Measurements from ENCODE around the gene SPPL2B. TPM values are rescaled to one million over a fixed set of nuclear protein-coding genes. Genes with fewer than 3 reads are reported as not detected.

SPPL2B gene
- total RNA-seq, 4 donors from 2014 or later: 196 to 448 (median 270) TPM

DNA sequence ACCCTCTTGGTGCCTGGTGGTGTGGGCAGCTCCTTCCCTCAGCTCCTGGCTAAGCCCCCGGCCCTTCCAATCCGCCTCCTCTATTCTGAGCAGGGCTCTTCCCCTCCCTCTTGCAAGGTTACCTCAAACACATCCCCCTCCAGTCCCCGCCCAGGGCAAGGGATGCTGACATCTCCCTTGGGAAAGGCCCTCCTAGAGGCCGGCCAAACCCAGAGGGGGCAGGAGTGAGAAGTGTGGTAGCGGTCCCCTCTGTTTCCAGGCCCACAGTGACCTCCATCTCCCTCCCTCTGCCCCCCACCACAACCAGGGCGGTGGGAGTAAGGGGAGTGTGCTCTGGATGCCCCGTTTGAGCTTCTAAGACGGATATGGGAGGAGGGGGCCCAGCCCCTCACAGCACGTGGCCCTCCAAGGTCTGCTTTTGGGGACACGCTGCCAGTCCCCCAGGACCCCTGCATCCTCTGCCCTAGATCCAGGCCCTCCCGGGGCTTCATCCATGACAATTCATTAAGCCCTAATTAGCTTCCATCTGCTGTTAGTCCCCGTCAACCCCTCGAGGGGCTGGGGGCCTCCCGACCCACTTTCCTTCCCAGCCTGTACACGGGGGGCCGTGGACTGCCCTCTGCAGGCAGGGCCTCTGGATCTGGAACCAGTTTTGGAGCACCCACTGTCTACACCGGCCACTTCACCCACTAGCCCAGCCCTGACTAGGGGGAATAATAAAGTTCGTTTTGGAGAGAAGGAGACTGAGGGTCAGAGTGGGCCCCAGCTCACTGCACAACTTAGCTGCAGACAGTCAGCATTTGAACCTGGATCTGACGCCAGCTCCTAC, 22.8 kb upstream of the SPPL2B start:
- DNase-seq: no peak
- TF ChIP-seq POLR2A (IDR thresholded peaks at IDR 0.05): no peak
- TF ChIP-seq, protein P1, sequence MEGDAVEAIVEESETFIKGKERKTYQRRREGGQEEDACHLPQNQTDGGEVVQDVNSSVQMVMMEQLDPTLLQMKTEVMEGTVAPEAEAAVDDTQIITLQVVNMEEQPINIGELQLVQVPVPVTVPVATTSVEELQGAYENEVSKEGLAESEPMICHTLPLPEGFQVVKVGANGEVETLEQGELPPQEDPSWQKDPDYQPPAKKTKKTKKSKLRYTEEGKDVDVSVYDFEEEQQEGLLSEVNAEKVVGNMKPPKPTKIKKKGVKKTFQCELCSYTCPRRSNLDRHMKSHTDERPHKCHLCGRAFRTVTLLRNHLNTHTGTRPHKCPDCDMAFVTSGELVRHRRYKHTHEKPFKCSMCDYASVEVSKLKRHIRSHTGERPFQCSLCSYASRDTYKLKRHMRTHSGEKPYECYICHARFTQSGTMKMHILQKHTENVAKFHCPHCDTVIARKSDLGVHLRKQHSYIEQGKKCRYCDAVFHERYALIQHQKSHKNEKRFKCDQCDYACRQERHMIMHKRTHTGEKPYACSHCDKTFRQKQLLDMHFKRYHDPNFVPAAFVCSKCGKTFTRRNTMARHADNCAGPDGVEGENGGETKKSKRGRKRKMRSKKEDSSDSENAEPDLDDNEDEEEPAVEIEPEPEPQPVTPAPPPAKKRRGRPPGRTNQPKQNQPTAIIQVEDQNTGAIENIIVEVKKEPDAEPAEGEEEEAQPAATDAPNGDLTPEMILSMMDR (IDR thresholded peaks at IDR 0.05): no peak
- Histone ChIP-seq H3K4me1 (peaks cover 0 to 26% (median 10%) of the 10 kb centered on the region in 4 donors), H3K9me3 (no peaks in the 10 kb centered on the region), H3K4me3 (no peak overlapping the region), H3K27me3 (peaks cover 0 to 16% of the 10 kb centered on the region in 2 donors), H3K27ac (no peak overlapping the region), H3K36me3 (no peaks in the 10 kb centered on the region)

DNA sequence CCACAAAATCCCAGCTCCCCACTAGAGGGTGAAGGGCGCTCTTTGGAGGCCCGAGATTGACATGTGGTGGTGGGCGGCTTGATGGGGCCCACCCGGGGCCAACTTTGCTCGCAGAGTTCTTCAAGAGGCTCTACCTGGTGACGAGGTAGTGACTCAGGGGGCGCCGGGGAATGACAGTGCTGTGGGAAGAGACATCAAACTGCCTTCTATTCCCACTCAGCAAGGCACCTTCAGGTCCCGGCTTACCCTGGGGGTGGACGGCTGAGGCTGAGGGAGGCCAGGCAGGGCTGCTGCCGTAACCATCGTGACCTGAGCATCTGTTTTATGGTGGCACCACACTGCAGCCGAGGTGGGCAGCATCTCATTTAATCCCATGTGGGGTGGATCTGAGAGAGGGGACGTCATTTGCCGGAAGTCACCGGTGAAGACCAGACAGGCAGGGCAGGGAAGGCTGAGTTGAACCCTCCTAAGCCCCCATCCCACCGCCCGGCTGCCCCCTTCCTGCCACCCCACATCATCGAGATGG, 22.1 kb upstream of the SPPL2B start:
- no peak overlapping the region for H3K27ac ChIP-seq
- no peak overlapping the region for H3K4me3 ChIP-seq
- no peak for DNase-seq
- peaks cover 0 to 22% (median 10%) of the 10 kb centered on the region in 4 donors for H3K4me1 ChIP-seq
- no peaks in the 10 kb centered on the region for H3K9me3 ChIP-seq
- peaks cover 0 to 16% of the 10 kb centered on the region in 2 donors for H3K27me3 ChIP-seq
- TF ChIP-seq, protein P1 (IDR thresholded peaks at IDR 0.05): no peak
- TF ChIP-seq POLR2A (IDR thresholded peaks at IDR 0.05): no peak
- no peaks in the 10 kb centered on the region for H3K36me3 ChIP-seq

DNA sequence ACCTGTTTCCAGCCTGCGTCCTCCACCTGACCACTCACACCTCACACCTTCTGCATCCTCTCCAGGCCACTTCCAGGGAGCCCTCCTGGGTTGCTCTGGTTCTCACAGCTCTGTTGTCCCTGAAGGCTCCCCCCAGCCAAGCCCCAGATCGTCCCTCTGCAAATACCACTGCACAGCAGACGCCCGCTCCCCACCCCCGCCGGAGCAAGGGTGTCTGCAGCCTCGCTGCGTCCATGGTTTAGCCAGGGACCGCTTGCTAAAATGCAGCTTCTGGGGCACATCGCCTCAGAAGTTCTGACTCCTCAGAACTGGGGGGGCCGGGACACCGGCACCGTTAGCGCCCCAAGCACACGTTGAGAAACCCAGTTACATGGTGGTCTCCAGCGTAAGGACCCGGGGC, 21.5 kb upstream of the SPPL2B start:
- peaks cover 0 to 22% (median 10%) of the 10 kb centered on the region in 4 donors for H3K4me1 ChIP-seq
- H3K36me3 ChIP-seq: no peaks in the 10 kb centered on the region
- TF ChIP-seq, protein P1 (IDR thresholded peaks at IDR 0.05): no peak
- TF ChIP-seq POLR2A (IDR thresholded peaks at IDR 0.05): no peak
- peaks cover 0 to 17% of the 10 kb centered on the region in 2 donors for H3K27me3 ChIP-seq
- no peak overlapping the region for H3K4me3 ChIP-seq
- H3K27ac ChIP-seq: no peak overlapping the region
- H3K9me3 ChIP-seq: no peaks in the 10 kb centered on the region
- no peak for DNase-seq

DNA sequence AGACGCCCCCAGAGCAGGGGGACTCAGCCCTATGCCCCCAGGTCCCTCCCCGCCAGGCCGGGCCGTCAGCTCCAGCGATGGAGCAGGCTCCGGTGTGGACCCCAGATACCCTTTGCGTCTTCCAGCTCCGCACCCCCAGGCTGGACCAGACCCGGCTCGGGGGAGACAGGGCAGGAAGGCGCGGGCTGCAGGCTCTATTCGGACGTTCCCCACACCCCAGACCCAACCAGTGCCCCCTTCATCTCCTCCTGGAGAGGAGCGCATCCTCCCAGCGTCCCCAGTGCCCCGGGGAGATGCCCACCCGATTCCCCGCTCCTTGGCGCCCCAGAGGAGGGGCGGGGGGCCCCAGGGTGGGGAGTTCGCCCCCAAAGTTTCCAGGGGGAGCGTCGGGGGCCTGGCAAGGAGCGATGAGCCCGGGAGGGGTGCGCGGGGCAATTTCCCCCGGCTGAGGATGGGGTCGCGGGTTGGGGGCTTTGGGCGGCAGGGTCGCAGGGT, 20.9 kb upstream of the SPPL2B start:
- Histone ChIP-seq H3K27ac (peak overlapping the region in 1 of 4 donors; percentile 7), H3K27me3 (peaks cover 0 to 23% of the 10 kb centered on the region in 2 donors), H3K4me1 (peaks cover 0 to 16% (median 4%) of the 10 kb centered on the region in 4 donors), H3K36me3 (no peaks in the 10 kb centered on the region), H3K4me3 (peak overlapping the region in 3 of 4 donors; percentile 16 to 39 (median 21)), H3K9me3 (no peaks in the 10 kb centered on the region)
- TF ChIP-seq, protein P1 (IDR thresholded peaks at IDR 0.05): no peak
- no peak for TF ChIP-seq POLR2A (IDR thresholded peaks at IDR 0.05)
- DNase-seq: no peak

DNA sequence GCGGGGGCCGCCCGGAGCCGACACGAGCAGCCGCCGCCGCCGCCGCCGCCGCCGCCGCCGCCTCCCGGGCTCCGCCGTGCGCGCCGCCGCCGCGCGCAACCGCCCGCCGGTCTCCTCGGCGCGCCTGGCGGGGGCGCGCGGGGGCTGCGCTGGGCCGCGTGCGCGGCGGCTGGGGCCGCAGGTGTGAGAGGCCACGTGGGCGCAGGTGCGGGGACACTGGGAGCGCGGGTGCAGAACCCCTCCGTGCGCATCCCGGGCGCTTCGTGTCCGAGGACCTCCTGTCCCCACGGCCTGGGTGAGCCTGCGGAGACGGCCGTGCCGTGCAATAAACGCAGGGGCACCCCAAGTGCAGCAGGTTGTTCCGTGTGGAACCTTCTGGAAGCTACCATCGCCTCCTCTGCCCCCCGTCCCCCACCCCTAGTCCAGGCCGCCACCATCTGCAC, 20.3 kb upstream of the SPPL2B start, which contains the start of gene LINGO3:
Gene LINGO3 (minus strand): TSS at position 41 of the 443 bp plus-strand sequence. CDS start 16,378 bp downstream, outside the sequence.
- Histone ChIP-seq H3K27me3 (peaks cover 0 to 29% of the 10 kb centered on the region in 2 donors), H3K9me3 (no peaks in the 10 kb centered on the region), H3K4me3 (peak within 1 kb of the TSS in 3 of 4 donors; percentile 16 to 39 (median 21)), H3K36me3 (no peaks in the 10 kb centered on the region), H3K4me1 (peaks cover 0 to 10% (median 2%) of the 10 kb centered on the region in 4 donors), H3K27ac (peak within 1 kb of the TSS in 1 of 4 donors; percentile 7)
- DNase-seq: no peak
- TF ChIP-seq POLR2A (IDR thresholded peaks at IDR 0.05): no peak
- TF ChIP-seq, protein P1 (IDR thresholded peaks at IDR 0.05): no peak

All from Peyer's patch (tissue), 4 donors.